ENCODE data around the gene MEGF8. TPM values are rescaled to one million over a fixed set of nuclear protein-coding genes. Genes with fewer than 3 reads are reported as not detected.
A peak's percentile ranks its signal among the peaks of the same experiment; 100 is the strongest.

The MEGF8 gene
- total RNA-seq, 1 donor from 2014 or later, result 8.4 TPM

- no peak for DNase-seq
- no peaks in the 10 kb centered on the region for H3K4me1 Mint-ChIP-seq
- intact Hi-C loops (cut with micrococcal nuclease), result no loop called here
- H3K9me3 Mint-ChIP-seq, result no peaks in the 10 kb centered on the region
- no peaks in the 10 kb centered on the region for H3K27me3 Mint-ChIP-seq
- H3K27ac Mint-ChIP-seq, result no peak overlapping the region
- no peak overlapping the region for H3K4me3 Mint-ChIP-seq
- peaks cover 23% of the 10 kb centered on the region for H3K36me3 Mint-ChIP-seq (ENCODE audit: low read depth)
These were observed 84.9 kb downstream of the MEGF8 start for GRCh38 chr19:42410371-42410770.

- peaks cover 19% of the 10 kb centered on the region for H3K36me3 Mint-ChIP-seq (ENCODE audit: low read depth)
- H3K4me3 Mint-ChIP-seq, result no peak overlapping the region
- intact Hi-C loops (cut with micrococcal nuclease), result no loop called here
- H3K4me1 Mint-ChIP-seq, result no peaks in the 10 kb centered on the region
- no peak for DNase-seq
- no peaks in the 10 kb centered on the region for H3K9me3 Mint-ChIP-seq
- no peaks in the 10 kb centered on the region for H3K27me3 Mint-ChIP-seq
- no peak overlapping the region for H3K27ac Mint-ChIP-seq
These were observed 86.2 kb downstream of the MEGF8 start for GRCh38 chr19:42411581-42412178.

- Mint-ChIP-seq H3K9me3 (no peaks in the 10 kb centered on the region), H3K4me3 (no peak overlapping the region), H3K27me3 (no peaks in the 10 kb centered on the region), H3K4me1 (no peaks in the 10 kb centered on the region), H3K27ac (no peak overlapping the region), H3K36me3 (ENCODE audit: low read depth) (peaks cover 15% of the 10 kb centered on the region)
- DNase-seq, result no peak
- intact Hi-C loops (cut with micrococcal nuclease), result no loop called here
These were observed 86.8 kb downstream of the MEGF8 start for GRCh38 chr19:42412227-42412626.

- Mint-ChIP-seq H3K9me3 (no peaks in the 10 kb centered on the region), H3K36me3 (ENCODE audit: low read depth) (peaks cover 11% of the 10 kb centered on the region), H3K4me3 (no peak overlapping the region), H3K27ac (no peak overlapping the region), H3K27me3 (no peaks in the 10 kb centered on the region), H3K4me1 (no peaks in the 10 kb centered on the region)
- DNase-seq, result no peak
- intact Hi-C loops (cut with micrococcal nuclease), result no loop called here
These were observed 87.2 kb downstream of the MEGF8 start for GRCh38 chr19:42412661-42413076.

GRCh38 chr19:42419309-42419708 lies 93.9 kb downstream of the MEGF8 start:
- DNase-seq, result no peak
- Mint-ChIP-seq H3K4me3 (no peak overlapping the region), H3K36me3 (ENCODE audit: low read depth) (peaks cover 12% of the 10 kb centered on the region), H3K27ac (no peak overlapping the region), H3K4me1 (peaks cover 34% of the 10 kb centered on the region), H3K9me3 (no peaks in the 10 kb centered on the region), H3K27me3 (no peaks in the 10 kb centered on the region)
- intact Hi-C loops (cut with micrococcal nuclease), result no loop called here

- no peaks in the 10 kb centered on the region for H3K9me3 Mint-ChIP-seq
- intact Hi-C loops (cut with micrococcal nuclease), result loop anchor here (5.0 to 10.0 kb wide), 2 partner anchors 138 to 285 kb away; partner anchors contain the start of gene POU2F2
- H3K36me3 Mint-ChIP-seq (ENCODE audit: low read depth), result peaks cover 12% of the 10 kb centered on the region
- H3K4me1 Mint-ChIP-seq, result peaks cover 36% of the 10 kb centered on the region
- H3K27me3 Mint-ChIP-seq, result no peaks in the 10 kb centered on the region
- H3K4me3 Mint-ChIP-seq, result no peak overlapping the region
- peak; percentile 94 for DNase-seq
- no peak overlapping the region for H3K27ac Mint-ChIP-seq
These were observed 94.7 kb downstream of the MEGF8 start for GRCh38 chr19:42420055-42420544.

- peak overlapping the region; percentile 91 for H3K4me3 Mint-ChIP-seq
- peaks cover 36% of the 10 kb centered on the region for H3K4me1 Mint-ChIP-seq
- DNase-seq, result no peak
- H3K27me3 Mint-ChIP-seq, result no peaks in the 10 kb centered on the region
- no peaks in the 10 kb centered on the region for H3K9me3 Mint-ChIP-seq
- intact Hi-C loops (cut with micrococcal nuclease), result loop anchor here (5.0 to 10.0 kb wide), 2 partner anchors 139 to 286 kb away; partner anchors contain the start of gene POU2F2
- peaks cover 10% of the 10 kb centered on the region for H3K36me3 Mint-ChIP-seq (ENCODE audit: low read depth)
- H3K27ac Mint-ChIP-seq, result peak overlapping the region; percentile 25
These were observed 95.7 kb downstream of the MEGF8 start for GRCh38 chr19:42421101-42421500.

GRCh38 chr19:42421591-42422031 lies 96.2 kb downstream of the MEGF8 start:
- Mint-ChIP-seq H3K9me3 (no peaks in the 10 kb centered on the region), H3K27ac (no peak overlapping the region), H3K4me1 (peaks cover 36% of the 10 kb centered on the region), H3K27me3 (no peaks in the 10 kb centered on the region), H3K36me3 (ENCODE audit: low read depth) (peaks cover 6% of the 10 kb centered on the region), H3K4me3 (peak overlapping the region; percentile 91)
- no peak for DNase-seq
- intact Hi-C loops (cut with micrococcal nuclease), result loop anchor here (2.0 to 10.0 kb wide), 4 partner anchors 17 to 287 kb away; partner anchors contain the start of gene POU2F2

- peak; percentile 56 for DNase-seq
- Mint-ChIP-seq H3K36me3 (ENCODE audit: low read depth) (peaks cover 6% of the 10 kb centered on the region), H3K4me3 (peak overlapping the region; percentile 91), H3K27ac (peak overlapping the region; percentile 91), H3K9me3 (no peaks in the 10 kb centered on the region), H3K27me3 (no peaks in the 10 kb centered on the region), H3K4me1 (peaks cover 36% of the 10 kb centered on the region)
- intact Hi-C loops (cut with micrococcal nuclease), result loop anchor here (2.0 to 10.0 kb wide), 4 partner anchors 17 to 287 kb away; partner anchors contain the start of gene POU2F2
These were observed 96.9 kb downstream of the MEGF8 start for GRCh38 chr19:42422092-42422900.

GRCh38 chr19:42422901-42423461 lies 97.5 kb downstream of the MEGF8 start:
- Mint-ChIP-seq H3K4me3 (peak overlapping the region; percentile 91), H3K27me3 (no peaks in the 10 kb centered on the region), H3K36me3 (ENCODE audit: low read depth) (peaks cover 6% of the 10 kb centered on the region), H3K9me3 (no peaks in the 10 kb centered on the region), H3K27ac (peak overlapping the region; percentile 91), H3K4me1 (peaks cover 36% of the 10 kb centered on the region)
- intact Hi-C loops (cut with micrococcal nuclease), result loop anchor here (1.0 to 10.0 kb wide), 6 partner anchors 10 to 288 kb away; partner anchors contain the start of gene POU2F2
- no peak for DNase-seq

- Mint-ChIP-seq H3K4me3 (peak overlapping the region; percentile 91), H3K27me3 (no peaks in the 10 kb centered on the region), H3K36me3 (ENCODE audit: low read depth) (peaks cover 5% of the 10 kb centered on the region), H3K9me3 (no peaks in the 10 kb centered on the region), H3K4me1 (peaks cover 36% of the 10 kb centered on the region), H3K27ac (peak overlapping the region; percentile 91)
- DNase-seq, result peak; percentile 98
- intact Hi-C loops (cut with micrococcal nuclease), result loop anchor here (1.0 to 10.0 kb wide), 6 partner anchors 10 to 289 kb away; partner anchors contain the start of gene POU2F2
These were observed 98.3 kb downstream of the MEGF8 start for GRCh38 chr19:42423462-42424344.

- peaks cover 3% of the 10 kb centered on the region for H3K36me3 Mint-ChIP-seq (ENCODE audit: low read depth)
- intact Hi-C loops (cut with micrococcal nuclease), result loop anchor here (5.0 to 10.0 kb wide), 2 partner anchors 142 to 290 kb away; partner anchors contain the start of gene POU2F2
- H3K27ac Mint-ChIP-seq, result peak overlapping the region; percentile 91
- no peaks in the 10 kb centered on the region for H3K9me3 Mint-ChIP-seq
- H3K4me1 Mint-ChIP-seq, result peaks cover 35% of the 10 kb centered on the region
- DNase-seq, result no peak
- peak overlapping the region; percentile 91 for H3K4me3 Mint-ChIP-seq
- H3K27me3 Mint-ChIP-seq, result no peaks in the 10 kb centered on the region
These were observed 98.9 kb downstream of the MEGF8 start for GRCh38 chr19:42424345-42424707.

GRCh38 chr19:42424712-42425131 lies 99.3 kb downstream of the MEGF8 start:
- no peak overlapping the region for H3K27ac Mint-ChIP-seq
- no peaks in the 10 kb centered on the region for H3K9me3 Mint-ChIP-seq
- peak; percentile 59 for DNase-seq
- peak overlapping the region; percentile 91 for H3K4me3 Mint-ChIP-seq
- peaks cover 33% of the 10 kb centered on the region for H3K4me1 Mint-ChIP-seq
- H3K27me3 Mint-ChIP-seq, result no peaks in the 10 kb centered on the region
- intact Hi-C loops (cut with micrococcal nuclease), result loop anchor here (5.0 to 10.0 kb wide), 2 partner anchors 142 to 290 kb away; partner anchors contain the start of gene POU2F2
- peaks cover 3% of the 10 kb centered on the region for H3K36me3 Mint-ChIP-seq (ENCODE audit: low read depth)
